H9 (cell line): ENCODE measurements around the gene AKT3. TPM values are rescaled to one million over a fixed set of nuclear protein-coding genes. Genes with fewer than 3 reads are reported as not detected.
A peak's percentile ranks its signal among the peaks of the same experiment; 100 is the strongest.

Experiments used
- DNase-seq: peaks from one replicate; pipeline ENCODE4 v3.0.0-alpha.2; 2017
- H2AFZ ChIP-seq: one replicate; pipeline ENCODE4 v1.6.1; 2013; ENCODE audit warnings: mild to moderate bottlenecking, low read length, control low read depth, moderate library complexity
- H2AK5ac ChIP-seq: 2 replicates; pipeline ENCODE4 v1.6.1; 2013; ENCODE audit warnings: low read length, control low read depth, mixed read lengths; ENCODE audit not compliant: insufficient read length
- H2BK120ac ChIP-seq: one replicate; pipeline ENCODE4 v1.6.1; 2013; ENCODE audit warnings: low read depth, mild to moderate bottlenecking, low read length, control low read depth, inconsistent platforms; ENCODE audit not compliant: poor library complexity, severe bottlenecking
- H2BK12ac ChIP-seq: 2 replicates; pipeline ENCODE4 v1.6.1; 2013; ENCODE audit warnings: low read length, control low read depth, mixed read lengths, low read depth; ENCODE audit not compliant: insufficient read length
- H2BK15ac ChIP-seq: 2 replicates; pipeline ENCODE4 v1.6.1; 2013; ENCODE audit warnings: low read depth, low read length, control low read depth
- H2BK20ac ChIP-seq: one replicate; pipeline ENCODE4 v1.6.1; 2013; ENCODE audit warnings: low read depth, mild to moderate bottlenecking, low read length, control low read depth, inconsistent platforms; ENCODE audit not compliant: poor library complexity, severe bottlenecking
- H2BK5ac ChIP-seq: 2 replicates; pipeline ENCODE4 v1.6.1; 2013; ENCODE audit warnings: low read length, control low read depth, mixed read lengths; ENCODE audit not compliant: insufficient read length
- H3K14ac ChIP-seq: 2 replicates; pipeline ENCODE4 v1.6.1; 2013; ENCODE audit warnings: low read length, control low read depth; ENCODE audit not compliant: insufficient read depth
- H3K18ac ChIP-seq: 2 replicates; pipeline ENCODE4 v1.6.1; 2013; ENCODE audit warnings: low read depth, mild to moderate bottlenecking, mixed read lengths, low read length, control low read depth; ENCODE audit not compliant: insufficient read length
- H3K23ac ChIP-seq: 2 replicates; pipeline ENCODE4 v1.6.1; 2013; ENCODE audit warnings: low read length, control low read depth, mixed read lengths, low read depth; ENCODE audit not compliant: insufficient read length
- H3K23me2 ChIP-seq: 2 replicates; pipeline ENCODE4 v1.6.1; 2013; ENCODE audit warnings: low read depth, mild to moderate bottlenecking, mixed read lengths, low read length, control low read depth; ENCODE audit not compliant: insufficient read length, poor library complexity, severe bottlenecking
- H3K27ac ChIP-seq: 2 replicates; pipeline ENCODE4 v1.5.1; 2013; ENCODE audit warnings: low read length, control low read depth, mixed read lengths, low read depth; ENCODE audit not compliant: insufficient read length
- H3K27me3 ChIP-seq: 2 replicates; pipeline ENCODE4 v1.6.1; 2013; ENCODE audit warnings: low read length, control low read depth, inconsistent platforms; ENCODE audit not compliant: insufficient read depth
- H3K4ac ChIP-seq: 2 replicates; pipeline ENCODE4 v1.6.1; 2013; ENCODE audit warnings: low read depth, mild to moderate bottlenecking, control low read depth, inconsistent platforms, low read length, moderate library complexity
- H3K4me1 ChIP-seq: 2 replicates; pipeline ENCODE4 v1.6.1; 2013; ENCODE audit warnings: low read length, control low read depth, inconsistent platforms; ENCODE audit not compliant: insufficient read depth
- H3K4me2 ChIP-seq: 2 replicates; pipeline ENCODE4 v1.6.1; 2013; ENCODE audit warnings: low read length, control low read depth, mixed read lengths; ENCODE audit not compliant: insufficient read length, insufficient read depth
- H3K56ac ChIP-seq: 2 replicates; pipeline ENCODE4 v1.6.1; 2013; ENCODE audit warnings: low read depth, mild to moderate bottlenecking, mixed read lengths, low read length, control low read depth; ENCODE audit not compliant: insufficient read length
- H3K79me1 ChIP-seq: 2 replicates; pipeline ENCODE4 v1.6.1; 2013; ENCODE audit warnings: low read depth, mild to moderate bottlenecking, moderate library complexity, low read length, control low read depth, inconsistent platforms; ENCODE audit not compliant: insufficient read depth, poor library complexity, severe bottlenecking
- H3K79me2 ChIP-seq: 2 replicates; pipeline ENCODE4 v1.6.1; 2013; ENCODE audit warnings: low read length, control low read depth, inconsistent platforms; ENCODE audit not compliant: insufficient read depth
- H3K9ac ChIP-seq: 2 replicates; pipeline ENCODE4 v1.6.1; 2013; ENCODE audit warnings: low read length, control low read depth, mixed read lengths; ENCODE audit not compliant: insufficient read length; ENCODE audit errors: extremely low read depth
- H3K9me3 ChIP-seq: one replicate; pipeline ENCODE4 v1.6.1; 2013; ENCODE audit warnings: low read depth, low read length, inconsistent platforms; ENCODE audit not compliant: control insufficient read depth
- H3T11ph ChIP-seq: one replicate; pipeline ENCODE4 v1.6.1; 2013; ENCODE audit warnings: mild to moderate bottlenecking, low read length, control low read depth, inconsistent platforms
- H4K20me1 ChIP-seq: one replicate; pipeline ENCODE4 v1.6.1; 2013; ENCODE audit not compliant: control insufficient read depth, insufficient read length, insufficient read depth
- H4K5ac ChIP-seq: 2 replicates; pipeline ENCODE4 v1.6.1; 2013; ENCODE audit warnings: low read depth, mild to moderate bottlenecking, mixed read lengths, low read length, control low read depth; ENCODE audit not compliant: insufficient read length
- H4K8ac ChIP-seq: replicated peaks from 2 replicates; pipeline ENCODE4 v1.6.1; 2013; ENCODE audit warnings: low read length, control low read depth, mixed read lengths, low read depth; ENCODE audit not compliant: insufficient read length
- H4K91ac ChIP-seq: 2 replicates; pipeline ENCODE4 v1.6.1; 2013; ENCODE audit warnings: low read depth, mild to moderate bottlenecking, moderate library complexity, mixed read lengths, low read length, control low read depth; ENCODE audit not compliant: insufficient read length
- H3K27ac Mint-ChIP-seq, 3 experiments: 2 replicates in 2 of 3; 3 replicates in 1 of 3; pipeline ENCODE4 v1.8.0; 2020 to 2021; ENCODE audit warnings: mixed read lengths in 3 of 3, mild to moderate bottlenecking in 1 of 3, moderate library complexity in 1 of 3
- H3K27me3 Mint-ChIP-seq: 2 replicates; pipeline ENCODE4 v1.8.0; 2021; ENCODE audit warnings: low read depth, mild to moderate bottlenecking, moderate library complexity, mixed read lengths
- H3K36me3 Mint-ChIP-seq, 3 experiments: 2 replicates in 2 of 3; 3 replicates in 1 of 3; pipeline ENCODE4 v1.8.0; 2020 to 2021; ENCODE audit warnings: low read depth in 3 of 3, mixed read lengths in 3 of 3; ENCODE audit not compliant: insufficient read depth in 1 of 3
- H3K4me1 Mint-ChIP-seq, 2 experiments: 2 replicates each; pipeline ENCODE4 v1.8.0; 2020; ENCODE audit warnings: mixed read lengths in 2 of 2
- H3K4me3 Mint-ChIP-seq, 2 experiments: 2 replicates in 1 of 2; 3 replicates in 1 of 2; pipeline ENCODE4 v1.8.0; 2020 to 2021; ENCODE audit warnings: mild to moderate bottlenecking in 2 of 2, mixed read lengths in 2 of 2, moderate library complexity in 1 of 2
- H3K9me3 Mint-ChIP-seq, 2 experiments: 2 replicates in 1 of 2; 3 replicates in 1 of 2; pipeline ENCODE4 v1.8.0; 2020; ENCODE audit warnings: mild to moderate bottlenecking in 2 of 2, mixed read lengths in 2 of 2, moderate library complexity in 1 of 2
- WGBS: extraction: QIAGEN DNeasy Blood & Tissue Kit; methylation state at CpG from one replicate; pipeline ENCODE4 v1.1.7; 2013; ENCODE audit warnings: missing lambda C conversion rate, low lambda C conversion rate, mixed read lengths; ENCODE audit not compliant: insufficient read length; ENCODE audit errors: extremely low coverage; 5-methylcytosine and 5-hydroxymethylcytosine counted together
- total RNA-seq: library from RNA; stranded (reverse); gene quantifications from 2 replicates; pipeline ENCODE4 v1.2.1, GENCODE V29; 2021
- TF ChIP-seq, protein P1 (sequence below): fragments of 200-600 bp; sonication (generic); conservative IDR thresholded peaks from 3 replicates; pipeline ENCODE4 v1.8.0; 2021; ENCODE audit warnings: antibody characterized with exemption, mild to moderate bottlenecking

Gene AKT3
- total RNA-seq, 1 experiment from 2014 or later: 27.8 TPM

DNA sequence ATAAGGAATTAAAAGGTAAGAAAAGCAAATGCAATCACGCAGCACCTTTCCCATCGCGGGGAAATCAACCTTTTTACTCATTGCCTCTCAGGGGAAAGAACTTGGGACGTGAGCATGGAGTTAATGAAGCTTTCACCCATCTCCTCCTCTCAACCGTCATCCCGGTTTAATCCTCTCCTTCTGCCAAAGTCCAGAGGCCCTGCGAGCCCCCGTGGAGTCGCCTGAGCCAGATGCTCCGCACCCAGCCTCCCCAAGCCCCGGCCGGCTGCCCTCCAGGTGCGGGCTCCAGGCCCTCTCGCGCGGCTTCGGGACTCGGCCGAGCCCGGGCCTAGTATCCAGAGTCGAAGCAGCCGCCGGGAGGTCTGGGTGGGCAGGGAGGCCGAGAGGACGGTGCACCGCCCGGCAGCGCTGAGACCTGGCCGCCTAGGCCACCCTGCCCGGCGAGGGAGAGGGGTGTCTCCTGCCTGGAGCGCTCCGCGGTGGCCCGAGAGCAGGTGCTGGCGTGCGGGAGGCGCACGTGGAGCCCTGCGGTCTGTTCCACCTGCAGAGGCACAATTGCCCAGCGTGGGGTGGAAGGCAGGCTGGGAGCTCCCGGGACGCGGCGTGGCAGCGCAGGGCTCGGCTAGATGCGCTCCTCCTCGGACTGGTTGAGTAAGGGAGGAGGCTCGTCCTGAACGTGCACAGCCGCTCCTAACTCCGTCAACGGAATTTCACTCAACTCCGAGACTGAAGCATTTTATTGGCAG, 375.7 kb downstream of the AKT3 start:
- H3K23ac ChIP-seq: no peak overlapping the region
- no peaks in the 10 kb centered on the region for H3K23me2 ChIP-seq
- H4K91ac ChIP-seq: no peak overlapping the region
- Mint-ChIP-seq H3K27me3 (no peaks in the 10 kb centered on the region; the same call in 1 of the 2 replicates), H3K4me1 (peaks cover 53 to 61% of the 10 kb centered on the region in 2 experiments), H3K9me3 (no peaks in the 10 kb centered on the region; a peak in 1 of 5 replicates), H3K36me3 (no peaks in the 10 kb centered on the region; a peak in 1 of 7 replicates), H3K27ac (no peak overlapping the region), H3K4me3 (no peak overlapping the region)
- TF ChIP-seq, protein P1, sequence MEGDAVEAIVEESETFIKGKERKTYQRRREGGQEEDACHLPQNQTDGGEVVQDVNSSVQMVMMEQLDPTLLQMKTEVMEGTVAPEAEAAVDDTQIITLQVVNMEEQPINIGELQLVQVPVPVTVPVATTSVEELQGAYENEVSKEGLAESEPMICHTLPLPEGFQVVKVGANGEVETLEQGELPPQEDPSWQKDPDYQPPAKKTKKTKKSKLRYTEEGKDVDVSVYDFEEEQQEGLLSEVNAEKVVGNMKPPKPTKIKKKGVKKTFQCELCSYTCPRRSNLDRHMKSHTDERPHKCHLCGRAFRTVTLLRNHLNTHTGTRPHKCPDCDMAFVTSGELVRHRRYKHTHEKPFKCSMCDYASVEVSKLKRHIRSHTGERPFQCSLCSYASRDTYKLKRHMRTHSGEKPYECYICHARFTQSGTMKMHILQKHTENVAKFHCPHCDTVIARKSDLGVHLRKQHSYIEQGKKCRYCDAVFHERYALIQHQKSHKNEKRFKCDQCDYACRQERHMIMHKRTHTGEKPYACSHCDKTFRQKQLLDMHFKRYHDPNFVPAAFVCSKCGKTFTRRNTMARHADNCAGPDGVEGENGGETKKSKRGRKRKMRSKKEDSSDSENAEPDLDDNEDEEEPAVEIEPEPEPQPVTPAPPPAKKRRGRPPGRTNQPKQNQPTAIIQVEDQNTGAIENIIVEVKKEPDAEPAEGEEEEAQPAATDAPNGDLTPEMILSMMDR: no peak
- H4K20me1 ChIP-seq: no peaks in the 10 kb centered on the region
- H3K9me3 ChIP-seq: no peaks in the 10 kb centered on the region
- no peak overlapping the region for H3K4ac ChIP-seq
- WGBS: no CpG with 5 or more reads among the region's 55 CpGs
- H3K9ac ChIP-seq: no peak overlapping the region
- no peak overlapping the region for H4K5ac ChIP-seq
- H2AFZ ChIP-seq: no peak overlapping the region
- H3K4me2 ChIP-seq: peak overlapping the region; percentile 22
- H3K56ac ChIP-seq: no peak overlapping the region
- no peak overlapping the region for H2BK20ac ChIP-seq
- H2BK12ac ChIP-seq: no peak overlapping the region
- H2AK5ac ChIP-seq: no peak overlapping the region
- H3K18ac ChIP-seq: peak overlapping the region; percentile 39
- no peak overlapping the region for H2BK15ac ChIP-seq
- peaks cover 5% of the 10 kb centered on the region; the same call in 1 of the 2 replicates for H3K4me1 ChIP-seq
- no peak overlapping the region for H2BK5ac ChIP-seq
- H3K79me1 ChIP-seq: no peaks in the 10 kb centered on the region
- DNase-seq: peak; percentile 66
- H3K27me3 ChIP-seq: no peaks in the 10 kb centered on the region
- H3K79me2 ChIP-seq: no peaks in the 10 kb centered on the region
- H2BK120ac ChIP-seq: no peak overlapping the region
- H3T11ph ChIP-seq: no peak overlapping the region
- H3K14ac ChIP-seq: peak overlapping the region; percentile 18
- peak overlapping the region; percentile 79 for H4K8ac ChIP-seq
- H3K27ac ChIP-seq: no peak overlapping the region
